ENCODE data around the gene HHIP.

GRCh38 chr4:144659447-144659846 is 13.5 kb downstream of the HHIP start:
- TF ChIP-seq POLR2A (IDR thresholded peaks at IDR 0.05) (no peak), CTCF (IDR thresholded peaks at IDR 0.05) (no peak), EP300 (IDR thresholded peaks at IDR 0.05) (no peak)
